PC-3 (cell line): ENCODE results near the gene FAM81A. TPM values are rescaled to one million over a fixed set of nuclear protein-coding genes. Genes with fewer than 3 reads are reported as not detected.

Experiments
- ATAC-seq: fragments of 200-7000 bp; cut with Tn5 transposase; 2 replicates; pipeline ENCODE4 v1.9.1; 2020; ENCODE audit warnings: mild to moderate bottlenecking, moderate library complexity
- BruUV-seq: library from RNA; stranded (reverse); fragments of 400-500 nt; replicated peaks from 2 replicates; lab custom pipeline; 2021; lab: Mats Ljungman, UMichigan
- CTCF ChIA-PET: fragments of 300-600 bp; sonication (Branson Sonifier 250); formaldehyde crosslinking; loops from one replicate; lab custom pipeline; 2022; ENCODE audit warnings: antibody characterized with exemption; lab: Charles Lee
- POLR2A ChIA-PET: fragments of 300-600 bp; sonication (Branson Sonifier 250); formaldehyde crosslinking; loops from one replicate; lab custom pipeline; 2022; ENCODE audit warnings: antibody characterized with exemption; ENCODE audit not compliant: unreplicated experiment; lab: Charles Lee
- DNase-seq: peaks from one replicate; pipeline ENCODE4 v3.0.0-alpha.2; 2015
- H2AFZ ChIP-seq: fragments of 300-600 bp; sonication (generic); 2 replicates; pipeline ENCODE4 v1.6.0; 2016; ENCODE audit warnings: antibody characterized with exemption, low read length
- H3F3A ChIP-seq: fragments of 300-600 bp; sonication (generic); one replicate; pipeline ENCODE4 v1.6.0; 2017; ENCODE audit warnings: antibody characterized with exemption, low read length, control low read depth, mild to moderate bottlenecking; ENCODE audit not compliant: unreplicated experiment
- H3K27ac ChIP-seq: fragments of 300-600 bp; sonication (generic); 2 replicates; pipeline ENCODE4 v1.5.1; 2016; ENCODE audit warnings: mild to moderate bottlenecking, low read length
- H3K27me3 ChIP-seq: fragments of 300-600 bp; sonication (generic); 2 replicates; pipeline ENCODE4 v1.6.1; 2016; ENCODE audit warnings: low read length, mixed read lengths
- H3K36me3 ChIP-seq: fragments of 300-600 bp; sonication (generic); 2 replicates; pipeline ENCODE4 v1.6.1; 2016; ENCODE audit warnings: low read depth, mixed run types, low read length, mixed read lengths
- H3K4me1 ChIP-seq: fragments of 300-600 bp; sonication (generic); 2 replicates; pipeline ENCODE4 v1.5.1; 2016; ENCODE audit warnings: low read length; ENCODE audit not compliant: insufficient read depth
- H3K4me2 ChIP-seq: fragments of 300-600 bp; sonication (generic); 2 replicates; pipeline ENCODE4 v1.6.0; 2016; ENCODE audit warnings: low read length
- H3K4me3 ChIP-seq: fragments of 300-600 bp; sonication (generic); 2 replicates; pipeline ENCODE4 v1.5.1; 2016; ENCODE audit warnings: mild to moderate bottlenecking, low read length, mixed read lengths
- H3K79me2 ChIP-seq: fragments of 300-600 bp; sonication (generic); 2 replicates; pipeline ENCODE4 v1.6.1; 2017; ENCODE audit warnings: low read length, mixed read lengths
- H3K9ac ChIP-seq: fragments of 300-600 bp; sonication (generic); 2 replicates; pipeline ENCODE4 v1.6.0; 2016; ENCODE audit warnings: mild to moderate bottlenecking, low read length
- H3K9me2 ChIP-seq: fragments of 300-600 bp; sonication (generic); replicated peaks from 2 replicates; pipeline ENCODE4 v1.6.1; 2016; ENCODE audit warnings: mixed run types, low read length, mixed read lengths
- H3K9me3 ChIP-seq: fragments of 300-600 bp; sonication (generic); 2 replicates; pipeline ENCODE4 v1.6.1; 2016; ENCODE audit warnings: low read length, mixed read lengths
- H4K20me1 ChIP-seq: fragments of 300-600 bp; sonication (generic); 2 replicates; pipeline ENCODE4 v1.6.1; 2016; ENCODE audit warnings: low read length, mixed read lengths
- EZH2 ChIP-seq: fragments of 300-600 bp; sonication (generic); IDR thresholded peaks from one replicate; pipeline ENCODE4 v1.6.1; 2017; ENCODE audit warnings: antibody characterized with exemption, mild to moderate bottlenecking, low read length; ENCODE audit not compliant: unreplicated experiment
- EZH2phosphoT487 ChIP-seq: fragments of 300-600 bp; sonication (generic); IDR thresholded peaks from 2 replicates; pipeline ENCODE4 v1.6.1; 2018; ENCODE audit warnings: mild to moderate bottlenecking, antibody characterized with exemption, low read length, borderline replicate concordance
- intact Hi-C: fragments of 100-400 bp; cut with micrococcal nuclease; formaldehyde crosslinking; loops from 2 replicates; pipeline ENCODE4 v1.9.0; 2023
- total RNA-seq: library from RNA; depleted of rRNA; stranded (reverse); fragments of >200 nt; gene quantifications from 2 replicates; pipeline ENCODE4 v1.2.3, GENCODE V29; 2014
- TF ChIP-seq, protein P1 (sequence below): fragments of 300-600 bp; sonication (generic); conservative IDR thresholded peaks from 2 replicates; pipeline ENCODE4 v1.5.1; 2017; ENCODE audit warnings: antibody characterized with exemption, low read depth, mild to moderate bottlenecking, low read length

FAM81A gene
- total RNA-seq, 1 experiment from 2014 or later, result 2.5 TPM

DNA sequence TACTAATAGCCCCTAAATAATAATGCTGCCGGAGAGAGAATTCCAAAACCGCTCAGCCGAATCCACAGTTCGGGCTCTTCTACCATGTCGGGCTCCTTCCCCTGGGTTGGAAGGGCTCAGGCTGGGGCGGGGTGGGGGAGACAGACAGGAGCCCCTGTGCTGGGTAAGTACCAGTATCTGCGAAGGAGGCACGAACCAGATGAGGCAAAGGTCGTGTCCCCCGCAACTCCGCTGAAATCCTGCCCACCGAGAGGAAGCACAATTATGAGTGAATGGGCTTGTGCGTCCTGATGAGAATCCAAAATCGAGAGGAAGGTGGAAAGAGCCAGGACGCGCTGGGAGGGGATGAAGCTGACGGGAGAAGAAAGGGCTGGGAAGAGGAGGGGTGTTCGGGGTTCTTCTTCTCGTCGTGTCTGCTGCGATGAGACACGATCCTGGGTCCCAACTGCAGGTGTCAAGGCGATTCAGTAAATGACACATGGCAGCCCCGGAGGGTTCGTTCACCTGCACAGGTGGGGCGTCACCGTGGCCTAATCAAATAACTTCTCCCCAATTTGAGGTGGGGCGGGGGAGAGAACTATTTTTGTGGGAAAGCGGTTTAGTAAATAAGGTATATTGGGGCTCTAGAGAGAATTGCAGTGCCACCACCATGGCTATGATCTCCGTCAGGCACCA, 707 bp upstream of the FAM81A start:
- intact Hi-C loops, result no loop called here
- POLR2A ChIA-PET, result no interaction called here

DNA sequence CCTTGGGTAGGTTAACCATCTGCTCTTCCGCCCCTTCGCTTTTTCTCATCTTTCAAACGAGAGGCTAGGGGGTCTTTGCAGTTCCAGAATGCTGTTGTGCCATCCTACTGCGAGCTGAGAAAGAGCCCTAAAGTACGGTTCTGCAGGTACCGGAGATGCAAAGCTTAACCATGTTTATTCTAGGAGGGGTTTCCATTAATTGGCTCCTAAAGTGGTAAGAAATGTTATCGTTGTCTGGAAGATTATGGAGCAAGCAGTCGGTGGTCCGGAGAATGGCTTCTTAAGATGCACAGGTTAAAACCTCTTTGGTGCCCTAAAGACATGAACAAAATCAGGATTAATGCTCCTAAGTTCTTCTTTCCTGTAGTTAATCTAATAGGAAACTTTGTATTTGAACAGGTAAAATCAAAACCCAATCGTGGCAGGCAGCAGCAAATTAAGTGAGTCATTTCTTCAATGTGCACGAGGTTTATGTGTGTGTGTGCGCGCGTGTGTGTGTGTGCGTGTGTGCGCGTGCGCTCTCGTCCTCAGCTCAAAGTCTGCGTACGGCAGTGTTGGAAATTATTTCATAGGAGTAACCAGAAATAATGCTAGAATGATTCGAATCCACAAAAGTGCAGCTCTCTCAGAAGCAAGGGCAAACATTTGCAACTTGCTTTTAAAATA, 772 bp downstream of the FAM81A start:
- H3F3A ChIP-seq, result no peaks in the 10 kb centered on the region
- H3K79me2 ChIP-seq, result peaks cover 3% of the 10 kb centered on the region; the same call in 1 of the 2 replicates
- no peaks in the 10 kb centered on the region for H4K20me1 ChIP-seq
- H3K4me2 ChIP-seq, result peak overlapping the region; percentile 99
- no peak overlapping the region for H3K27ac ChIP-seq
- ChIA-PET CTCF (no interaction called here), POLR2A (interaction anchor here (1.4 kb wide), 1 partner anchor 66 kb away, joined by 3 read pairs; the partner anchor contains the start of gene MYO1E)
- intact Hi-C loops, result no loop called here
- H3K9ac ChIP-seq, result peak overlapping the region; percentile 50
- peaks cover 11% of the 10 kb centered on the region; the same call in 1 of the 2 replicates for H3K4me1 ChIP-seq
- no peaks in the 10 kb centered on the region for H3K27me3 ChIP-seq
- H2AFZ ChIP-seq, result peak overlapping the region; percentile 96
- peak; percentile 18 for DNase-seq
- H3K36me3 ChIP-seq, result no peaks in the 10 kb centered on the region
- H3K9me3 ChIP-seq, result no peaks in the 10 kb centered on the region
- peak overlapping the region; percentile 81 for H3K4me3 ChIP-seq
- H3K9me2 ChIP-seq, result no peaks in the 10 kb centered on the region
- BruUV-seq, result no TSS peak
- TF ChIP-seq, protein P1, sequence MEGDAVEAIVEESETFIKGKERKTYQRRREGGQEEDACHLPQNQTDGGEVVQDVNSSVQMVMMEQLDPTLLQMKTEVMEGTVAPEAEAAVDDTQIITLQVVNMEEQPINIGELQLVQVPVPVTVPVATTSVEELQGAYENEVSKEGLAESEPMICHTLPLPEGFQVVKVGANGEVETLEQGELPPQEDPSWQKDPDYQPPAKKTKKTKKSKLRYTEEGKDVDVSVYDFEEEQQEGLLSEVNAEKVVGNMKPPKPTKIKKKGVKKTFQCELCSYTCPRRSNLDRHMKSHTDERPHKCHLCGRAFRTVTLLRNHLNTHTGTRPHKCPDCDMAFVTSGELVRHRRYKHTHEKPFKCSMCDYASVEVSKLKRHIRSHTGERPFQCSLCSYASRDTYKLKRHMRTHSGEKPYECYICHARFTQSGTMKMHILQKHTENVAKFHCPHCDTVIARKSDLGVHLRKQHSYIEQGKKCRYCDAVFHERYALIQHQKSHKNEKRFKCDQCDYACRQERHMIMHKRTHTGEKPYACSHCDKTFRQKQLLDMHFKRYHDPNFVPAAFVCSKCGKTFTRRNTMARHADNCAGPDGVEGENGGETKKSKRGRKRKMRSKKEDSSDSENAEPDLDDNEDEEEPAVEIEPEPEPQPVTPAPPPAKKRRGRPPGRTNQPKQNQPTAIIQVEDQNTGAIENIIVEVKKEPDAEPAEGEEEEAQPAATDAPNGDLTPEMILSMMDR, result no peak
- TF ChIP-seq EZH2, result no peak
- TF ChIP-seq EZH2phosphoT487, result no peak
- no peak; the same call in 1 of the 2 replicates for ATAC-seq

More for the DNA sequence above, 707 bp upstream of the FAM81A start:
- no peak for ATAC-seq
- peak overlapping the region; percentile 88 for H2AFZ ChIP-seq
- H3K9me3 ChIP-seq, result no peaks in the 10 kb centered on the region
- DNase-seq, result no peak
- H3K4me1 ChIP-seq, result peaks cover 11% of the 10 kb centered on the region; the same call in 1 of the 2 replicates
- CTCF ChIA-PET, result no interaction called here
- TF ChIP-seq EZH2, result no peak
- TF ChIP-seq EZH2phosphoT487, result no peak
- TF ChIP-seq, protein P1, result no peak
- H3K36me3 ChIP-seq, result no peaks in the 10 kb centered on the region
- H3F3A ChIP-seq, result no peaks in the 10 kb centered on the region
- no peaks in the 10 kb centered on the region for H4K20me1 ChIP-seq
- H3K79me2 ChIP-seq, result peaks cover 3% of the 10 kb centered on the region; the same call in 1 of the 2 replicates
- H3K4me2 ChIP-seq, result peak overlapping the region; percentile 86
- H3K4me3 ChIP-seq, result peak overlapping the region; percentile 74
- H3K9me2 ChIP-seq, result no peaks in the 10 kb centered on the region
- no TSS peak for BruUV-seq
- no peak overlapping the region for H3K27ac ChIP-seq
- H3K27me3 ChIP-seq, result no peaks in the 10 kb centered on the region
- H3K9ac ChIP-seq, result 0 out of 2 replicates have a peak overlapping the region, but pooled peaks have one; percentile 16
